GM19099 (cell line): ENCODE results near the gene HTR1D.

Experiments used
- POLR2A ChIP-seq: IDR thresholded peaks from 3 replicates; pipeline ENCODE4 v1.6.1; 2011; ENCODE audit warnings: low read depth; ENCODE audit not compliant: insufficient read length; ENCODE audit errors: extremely low read depth

The HTR1D gene

GRCh38 chr1:23194119-23194984 is 22.9 kb downstream of the HTR1D start:
- no peak for TF ChIP-seq POLR2A

- TF ChIP-seq POLR2A: no peak
These were observed 23.7 kb downstream of the HTR1D start for GRCh38 chr1:23193391-23194118.

- no peak for TF ChIP-seq POLR2A
These were observed 26.1 kb downstream of the HTR1D start for GRCh38 chr1:23191199-23191598.

GRCh38 chr1:23188434-23188884 is 28.8 kb downstream of the HTR1D start:
- TF ChIP-seq POLR2A: no peak

- no peak for TF ChIP-seq POLR2A
These were observed 29.7 kb downstream of the HTR1D start for GRCh38 chr1:23187637-23188036.

GRCh38 chr1:23185381-23185780 is 31.9 kb downstream of the HTR1D start:
- TF ChIP-seq POLR2A: no peak

- no peak for TF ChIP-seq POLR2A
These were observed 32.9 kb downstream of the HTR1D start for GRCh38 chr1:23184212-23184934.

GRCh38 chr1:23179862-23180261 is 37.4 kb downstream of the HTR1D start:
- TF ChIP-seq POLR2A: no peak

- no peak for TF ChIP-seq POLR2A
These were observed 38.4 kb downstream of the HTR1D start for GRCh38 chr1:23178950-23179349.

- no peak for TF ChIP-seq POLR2A
These were observed 38.9 kb downstream of the HTR1D start for GRCh38 chr1:23178414-23178813.

GRCh38 chr1:23177438-23178380 is 39.6 kb downstream of the HTR1D start:
- TF ChIP-seq POLR2A: peak; percentile 64

- no peak for TF ChIP-seq POLR2A
These were observed 40.3 kb downstream of the HTR1D start for GRCh38 chr1:23177031-23177430.

- TF ChIP-seq POLR2A: no peak
These were observed 42.7 kb downstream of the HTR1D start for GRCh38 chr1:23174426-23175110.
